K562 (cell line): ENCODE data around the gene GUCY1A1. TPM values are rescaled to one million over a fixed set of nuclear protein-coding genes. Genes with fewer than 3 reads are reported as not detected.

Experiments
- ATAC-seq: fragments of 200-7000 bp; cut with Tn5 transposase; 3 replicates; pipeline ENCODE4 v1.9.1; 2020; ENCODE audit warnings: moderate library complexity
- BruUV-seq: library from RNA; stranded (reverse); fragments of 400-500 nt; replicated peaks from 2 replicates; lab custom pipeline; 2021; lab: Mats Ljungman, UMichigan
- CTCF ChIA-PET: fragments of 300-600 bp; formaldehyde crosslinking; extraction: SDS; loops from one replicate; lab custom pipeline; 2021; ENCODE audit warnings: low intra/inter-chr PET ratio; lab: Yijun Ruan, JAX
- POLR2A ChIA-PET: fragments of 300-600, 350-650 bp; sonication (Branson Sonifier 250); formaldehyde crosslinking; extraction: SDS; loops from one replicate; lab custom pipeline; 2021; ENCODE audit warnings: antibody characterized with exemption, inconsistent platforms; lab: Yijun Ruan, JAX
- DNase-seq, 4 experiments: peaks; one replicate each; pipeline versions ENCODE4 v3.0.0 to v3.0.0-alpha.2; 2011 to 2018; ENCODE audit warnings: low spot score in 3 of 4, mixed read lengths in 3 of 4; ENCODE audit errors: extremely low read depth in 1 of 4
- FAIRE-seq: peaks from 2 replicates; lab custom pipeline; 2011; peaks lifted over from hg19 to GRCh38; lab: Jason Lieb, UNC
- H2AFZ ChIP-seq: 2 replicates; pipeline ENCODE4 v1.6.0; 2011; ENCODE audit warnings: low read depth, low read length, control low read depth, inconsistent platforms
- H3K27ac ChIP-seq: fragments of 200-600 bp; 3 replicates; pipeline ENCODE4 v1.8.0; 2011; ENCODE audit warnings: low read depth, mild to moderate bottlenecking, control low read depth, inconsistent platforms, low read length, moderate library complexity, mixed read lengths; ENCODE audit errors: extremely low read depth
- H3K27me3 ChIP-seq, 2 experiments: fragments of 300-600 bp in 1 of 2; 2 replicates in 1 of 2; 3 replicates in 1 of 2; pipeline versions ENCODE4 v1.6.0 to v1.8.0; 2011; ENCODE audit warnings: inconsistent platforms in 2 of 2, low read length in 2 of 2, mild to moderate bottlenecking in 1 of 2, mixed read lengths in 1 of 2, moderate library complexity in 1 of 2; ENCODE audit not compliant: control insufficient read depth in 2 of 2, insufficient read depth in 2 of 2
- H3K36me3 ChIP-seq: fragments of 300-600 bp; 3 replicates; pipeline ENCODE4 v1.8.0; 2011; ENCODE audit warnings: mild to moderate bottlenecking, low read length, inconsistent platforms; ENCODE audit not compliant: control insufficient read depth, insufficient read depth
- H3K4me1 ChIP-seq, 2 experiments: fragments of 200-600 bp in 1 of 2; replicated peaks in 1 of 2; 2 replicates in 1 of 2; 3 replicates in 1 of 2; pipeline versions ENCODE4 v1.5.1 to v1.8.0; 2011; ENCODE audit warnings: inconsistent platforms in 2 of 2, low read length in 2 of 2, mild to moderate bottlenecking in 1 of 2, mixed read lengths in 1 of 2, moderate library complexity in 1 of 2; ENCODE audit not compliant: control insufficient read depth in 2 of 2, insufficient read depth in 2 of 2
- H3K4me2 ChIP-seq: 2 replicates; pipeline ENCODE4 v1.6.1; 2011; ENCODE audit warnings: low read length, control low read depth, inconsistent platforms, mixed read lengths; ENCODE audit not compliant: insufficient read depth
- H3K4me3 ChIP-seq: fragments of 200-600 bp; sonication (generic), shearing (Covaris generic); 2 replicates; pipeline ENCODE4 v1.5.1; 2016; ENCODE audit warnings: control low read depth, inconsistent platforms
- H3K79me2 ChIP-seq: fragments of 200-600 bp; 3 replicates; pipeline ENCODE4 v1.8.0; 2011; ENCODE audit warnings: low read length, inconsistent platforms; ENCODE audit not compliant: control insufficient read depth, insufficient read depth
- H3K9ac ChIP-seq, 2 experiments: 2 replicates each; pipeline versions ENCODE4 v1.6.0 to v1.6.1; 2011; ENCODE audit warnings: low read depth in 2 of 2, low read length in 2 of 2, control low read depth in 1 of 2, inconsistent platforms in 1 of 2, mild to moderate bottlenecking in 1 of 2, mixed read lengths in 1 of 2; ENCODE audit not compliant: insufficient read depth in 1 of 2
- H3K9me1 ChIP-seq: one replicate; pipeline ENCODE4 v1.6.0; 2011; ENCODE audit warnings: inconsistent platforms, mild to moderate bottlenecking, low read length, moderate library complexity; ENCODE audit not compliant: control insufficient read depth, insufficient read depth
- H3K9me3 ChIP-seq: replicated peaks from 2 replicates; pipeline ENCODE4 v1.5.1; 2011; ENCODE audit warnings: low read depth, low read length, inconsistent platforms; ENCODE audit not compliant: control insufficient read depth, insufficient read depth
- H4K20me1 ChIP-seq: replicated peaks from 2 replicates; pipeline ENCODE4 v1.6.1; 2011; ENCODE audit warnings: low read length, inconsistent platforms, mixed read lengths; ENCODE audit not compliant: control insufficient read depth, insufficient read depth
- CBX8 ChIP-seq: fragments of 200-600 bp; sonication (generic); IDR thresholded peaks from 2 replicates; pipeline ENCODE4 v1.6.1; 2012; ENCODE audit warnings: borderline replicate concordance, mixed run types, low read depth, mild to moderate bottlenecking, moderate library complexity, mixed read lengths, low read length, control low read depth, inconsistent platforms; ENCODE audit not compliant: poor library complexity, severe bottlenecking; ENCODE audit errors: extremely low read depth
- CTCF ChIP-seq, 3 experiments: IDR thresholded peaks in 2 of 3; conservative IDR thresholded peaks in 1 of 3; 2 replicates each; pipeline ENCODE4 v1.5.1; 2011 to 2012; ENCODE audit warnings: low read length in 3 of 3, mild to moderate bottlenecking in 3 of 3, control low read depth in 2 of 3, improper control_type of control experiment in 1 of 3, inconsistent platforms in 1 of 3, low read depth in 1 of 3, mixed read lengths in 1 of 3, moderate library complexity in 1 of 3; ENCODE audit not compliant: insufficient read depth in 2 of 3
- HDGF ChIP-seq: fragments of 450-650 bp; IDR thresholded peaks from 2 replicates; pipeline ENCODE4 v1.6.1; 2016
- HES1 ChIP-seq: fragments of 450-650 bp; IDR thresholded peaks from 2 replicates; pipeline ENCODE4 v1.6.1; 2016; ENCODE audit warnings: low read depth, mild to moderate bottlenecking, moderate library complexity
- KDM1A ChIP-seq, 2 experiments: fragments of 450-650 bp; IDR thresholded peaks; 2 replicates each; pipeline ENCODE4 v1.6.1; 2016; ENCODE audit warnings: mild to moderate bottlenecking in 2 of 2
- MAFK ChIP-seq: IDR thresholded peaks from 2 replicates; pipeline ENCODE4 v1.6.1; 2011; ENCODE audit warnings: low read length, improper control_type of control experiment
- MIER1 ChIP-seq: fragments of 450-650 bp; IDR thresholded peaks from 2 replicates; pipeline ENCODE4 v1.6.1; 2016; ENCODE audit warnings: antibody characterized with exemption, mild to moderate bottlenecking, low read depth
- NFATC3 ChIP-seq: fragments of 450-650 bp; IDR thresholded peaks from 2 replicates; pipeline ENCODE4 v1.6.1; 2017; ENCODE audit warnings: mild to moderate bottlenecking
- NUFIP1 ChIP-seq: fragments of 450-650 bp; IDR thresholded peaks from 2 replicates; pipeline ENCODE4 v1.6.1; 2018; ENCODE audit not compliant: partially characterized antibody
- PHB2 ChIP-seq: fragments of 450-650 bp; IDR thresholded peaks from 2 replicates; pipeline ENCODE4 v1.6.1; 2017; ENCODE audit warnings: low read depth
- POLR3G ChIP-seq: IDR thresholded peaks from 2 replicates; pipeline ENCODE4 v1.6.1; 2011; ENCODE audit not compliant: insufficient read length, insufficient replicate concordance; ENCODE audit errors: extremely low read depth
- PRMT5 ChIP-seq: sonication (generic); formaldehyde crosslinking; IDR thresholded peaks from 2 replicates; pipeline ENCODE4 v1.5.0; 2020; ENCODE audit warnings: missing genetic modification reagents
- RCOR1 ChIP-seq, 2 experiments: IDR thresholded peaks; 2 replicates each; pipeline ENCODE4 v1.6.1; 2012; ENCODE audit warnings: low read depth in 2 of 2, low read length in 2 of 2, borderline replicate concordance in 1 of 2, improper control_type of control experiment in 1 of 2
- SOX6 ChIP-seq: fragments of 450-650 bp; IDR thresholded peaks from 2 replicates; pipeline ENCODE4 v1.6.1; 2014; ENCODE audit warnings: mild to moderate bottlenecking
- TBL1XR1 ChIP-seq, 2 experiments: IDR thresholded peaks; 2 replicates each; pipeline ENCODE4 v1.6.1; 2012; ENCODE audit warnings: improper control_type of control experiment in 2 of 2, low read length in 2 of 2, mild to moderate bottlenecking in 1 of 2
- TEAD4 ChIP-seq, 2 experiments: sonication (generic) in 1 of 2; formaldehyde crosslinking in 1 of 2; IDR thresholded peaks; 2 replicates each; pipeline versions ENCODE4 v1.6.1 to v1.8.0; 2012 to 2022; ENCODE audit warnings: borderline replicate concordance in 1 of 2, inconsistent platforms in 1 of 2, low read length in 1 of 2, mild to moderate bottlenecking in 1 of 2, missing genetic modification reagents in 1 of 2
- ZNF133 ChIP-seq: fragments of 250-450 bp; sonication (Bioruptor Pico); IDR thresholded peaks from 2 replicates; pipeline ENCODE4 v1.4.0; 2020; ENCODE audit warnings: mild to moderate bottlenecking
- ZNF589 ChIP-seq: fragments of 200-800 bp; sonication (Bioruptor generic); IDR thresholded peaks from 2 replicates; pipeline ENCODE4 v1.6.1; 2016; ENCODE audit warnings: low read depth, missing genetic modification characterization, missing compliant biosample characterization
- ZNF695 ChIP-seq: fragments of 450-650 bp; formaldehyde crosslinking; IDR thresholded peaks from 2 replicates; pipeline ENCODE4 v1.4.0; 2020; ENCODE audit warnings: mild to moderate bottlenecking, moderate library complexity
- WGBS: fragments of 100-300 bp; shearing (Covaris generic); methylation state at CpG from one replicate; pipeline ENCODE4 v1.1.6; 2016; ENCODE audit warnings: low coverage, mixed read lengths; ENCODE audit not compliant: insufficient coverage; ENCODE audit errors: missing lambda C conversion rate; 5-methylcytosine and 5-hydroxymethylcytosine counted together
- in situ Hi-C: fragments of 300-500 bp; cut with MboI; formaldehyde crosslinking; loops from 4 replicates; pipeline ENCODE4 v1.15.0; 2018; ENCODE audit warnings: inconsistent platforms, mixed read lengths
- intact Hi-C: fragments of 100-400 bp; cut with micrococcal nuclease; formaldehyde crosslinking; loops from 2 replicates; pipeline ENCODE4 v1.14.2; 2022
- polyA plus RNA-seq, 8 experiments: library from polyadenylated mRNA; depleted of rRNA in 4 of 8; stranded (reverse) in 5 of 8; unstranded in 3 of 8; fragments of >200 nt; fragmentation: Nextera tagmentation in 2 of 8; fragmentation: Illumina TruSeq in 1 of 8; extraction: Ambion mirVana in 2 of 8; extraction: Trizol in 1 of 8; gene quantifications; 2 replicates each; pipeline versions ENCODE4 v1.2.1 to v1.2.3, GENCODE V29; 2011 to 2014; ENCODE audit warnings: inconsistent platforms in 1 of 8, missing spikeins in 1 of 8
- total RNA-seq, 7 experiments: library from RNA; depleted of rRNA in 6 of 7; stranded (reverse); fragments of >200 nt in 6 of 7; fragmentation: Illumina TruSeq in 2 of 7; extraction: Trizol in 2 of 7; gene quantifications; 2 replicates each; pipeline versions ENCODE4 v1.2.1 to v1.2.3, GENCODE V29; 2011 to 2021; ENCODE audit warnings: low replicate concordance in 1 of 7

The GUCY1A1 gene
- total and polyA plus RNA-seq, 9 of the 15 experiments (the other 6 are each of a cell fraction or from before 2014, with no cell fraction given): not detected

- DNase-seq: no peak
- Histone ChIP-seq H3K9ac (no peak overlapping the region), H3K4me1 (no peaks in the 10 kb centered on the region), H3K9me3 (no peaks in the 10 kb centered on the region), H3K27me3 (no peaks in the 10 kb centered on the region), H3K79me2 (no peaks in the 10 kb centered on the region), H3K4me2 (no peak overlapping the region), H3K27ac (no peak overlapping the region), H3K36me3 (no peaks in the 10 kb centered on the region), H2AFZ (no peak overlapping the region), H3K4me3 (no peak overlapping the region), H3K9me1 (no peaks in the 10 kb centered on the region), H4K20me1 (no peaks in the 10 kb centered on the region)
- intact Hi-C loops: no loop called here
- ATAC-seq: no peak
- WGBS: 0% methylated on average over 1 of the region's 1 CpG
- no peak for FAIRE-seq
- POLR2A ChIA-PET: no interaction called here
- TF ChIP-seq KDM1A (IDR thresholded peaks at IDR 0.05) (no peak), ZNF133 (CRISPR knock-in tag) (no peak), TEAD4 (IDR thresholded peaks at IDR 0.05; ENCODE audit: low read length) (no peak), TEAD4 (CRISPR knock-in tag; IDR thresholded peaks at IDR 0.05; ENCODE audit: borderline replicate concordance) (no peak), NFATC3 (no peak), CBX8 (no peak), TBL1XR1 (IDR thresholded peaks at IDR 0.05; ENCODE audit: low read length in 2 of 2) (no peak), SOX6 (no peak), NUFIP1 (no peak), CTCF (IDR thresholded peaks at IDR 0.05 in 2 of 3, conservative IDR thresholded peaks at IDR 0.05 in 1 of 3; ENCODE audit: insufficient read depth in 2 of 3, low read depth in 1 of 3, low read length in 3 of 3) (no peak), HES1 (no peak), PHB2 (no peak), MIER1 (no peak), MAFK (no peak), PRMT5 (no peak), ZNF589 (CRISPR knock-in tag) (no peak), HDGF (no peak), POLR3G (no peak), ZNF695 (CRISPR knock-in tag) (no peak), RCOR1 (IDR thresholded peaks at IDR 0.05; ENCODE audit: borderline replicate concordance in 1 of 2, low read depth in 2 of 2, low read length in 2 of 2) (no peak)
- in situ Hi-C loops: no loop called here
- no TSS peak for BruUV-seq
- CTCF ChIA-PET: no interaction called here
Measured at GRCh38 chr4:155658681-155659064, 8.0 kb upstream of the GUCY1A1 start.
